ENCODE data around the gene NFATC3.

NFATC3 gene

DNA sequence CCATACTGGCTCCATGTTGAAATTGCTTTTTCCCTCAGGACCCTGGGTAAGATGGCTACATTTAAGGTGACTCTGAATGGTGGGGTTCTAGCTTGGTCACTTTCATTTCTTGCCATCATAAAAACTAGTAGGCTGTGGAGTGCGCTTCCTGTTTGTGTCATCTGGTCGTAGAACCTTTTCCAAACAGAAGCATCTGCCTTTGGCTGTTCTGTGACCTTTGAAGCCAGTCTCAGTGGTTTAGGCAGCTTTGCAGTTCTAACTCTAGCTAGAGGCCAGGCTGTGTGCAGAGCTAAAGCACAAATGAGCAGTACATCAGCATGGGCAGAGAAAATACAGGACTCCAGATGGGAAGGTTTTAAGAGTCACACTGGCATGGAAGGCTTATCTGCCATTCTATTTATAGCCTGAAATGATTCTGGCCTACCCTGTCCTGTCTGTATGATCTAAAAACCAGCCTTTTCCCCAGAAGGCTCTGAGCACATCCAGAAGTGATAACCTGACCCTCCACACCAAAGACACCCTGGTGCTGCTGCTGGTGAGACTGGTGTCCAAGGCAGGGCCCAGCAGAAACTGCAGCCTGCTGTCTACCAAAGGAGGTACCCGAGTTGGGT lies 142.1 kb downstream of the NFATC3 start:
- DNase-seq (ENCODE audit: low read depth): no peak
- TF ChIP-seq, protein P1, sequence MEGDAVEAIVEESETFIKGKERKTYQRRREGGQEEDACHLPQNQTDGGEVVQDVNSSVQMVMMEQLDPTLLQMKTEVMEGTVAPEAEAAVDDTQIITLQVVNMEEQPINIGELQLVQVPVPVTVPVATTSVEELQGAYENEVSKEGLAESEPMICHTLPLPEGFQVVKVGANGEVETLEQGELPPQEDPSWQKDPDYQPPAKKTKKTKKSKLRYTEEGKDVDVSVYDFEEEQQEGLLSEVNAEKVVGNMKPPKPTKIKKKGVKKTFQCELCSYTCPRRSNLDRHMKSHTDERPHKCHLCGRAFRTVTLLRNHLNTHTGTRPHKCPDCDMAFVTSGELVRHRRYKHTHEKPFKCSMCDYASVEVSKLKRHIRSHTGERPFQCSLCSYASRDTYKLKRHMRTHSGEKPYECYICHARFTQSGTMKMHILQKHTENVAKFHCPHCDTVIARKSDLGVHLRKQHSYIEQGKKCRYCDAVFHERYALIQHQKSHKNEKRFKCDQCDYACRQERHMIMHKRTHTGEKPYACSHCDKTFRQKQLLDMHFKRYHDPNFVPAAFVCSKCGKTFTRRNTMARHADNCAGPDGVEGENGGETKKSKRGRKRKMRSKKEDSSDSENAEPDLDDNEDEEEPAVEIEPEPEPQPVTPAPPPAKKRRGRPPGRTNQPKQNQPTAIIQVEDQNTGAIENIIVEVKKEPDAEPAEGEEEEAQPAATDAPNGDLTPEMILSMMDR (IDR thresholded peaks at IDR 0.05; ENCODE audit: insufficient read depth, low read depth, low read length, missing control alignments): no peak
- no peak overlapping the region for H3K4me3 ChIP-seq (ENCODE audit: low read length)

DNA sequence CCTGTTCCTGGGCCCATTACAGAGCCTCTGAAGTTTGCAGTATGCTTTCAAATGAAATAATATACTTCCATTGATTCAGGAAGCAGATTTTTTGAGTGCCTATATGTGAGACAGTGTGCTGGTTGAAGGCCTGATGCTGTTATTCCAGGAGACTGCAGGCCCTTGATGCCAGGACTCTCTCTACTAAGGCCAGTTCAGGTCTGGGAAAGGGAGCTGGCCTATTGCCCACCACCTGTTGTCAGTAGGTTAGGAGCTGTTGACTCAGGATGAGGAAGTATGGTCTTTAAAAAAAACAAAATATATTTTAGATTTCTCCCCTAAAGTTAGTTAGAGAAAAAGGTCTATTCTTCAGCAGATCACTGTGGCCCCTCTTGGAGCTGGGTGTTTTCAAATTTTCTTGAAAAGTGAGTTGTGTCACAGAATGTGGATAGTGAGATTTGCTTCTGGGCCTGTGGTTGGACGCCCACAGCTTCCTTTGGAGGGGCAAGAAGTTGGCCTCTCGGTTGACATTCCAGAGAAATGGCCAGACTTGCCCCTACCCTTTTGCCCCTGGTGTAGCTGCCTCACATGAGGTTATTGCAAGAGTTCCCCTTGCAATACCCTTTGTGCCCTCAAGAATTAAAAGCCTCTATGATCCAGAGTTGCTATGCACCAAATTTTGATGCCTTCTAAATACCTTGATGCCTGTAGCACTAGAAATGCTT lies 142.8 kb downstream of the NFATC3 start:
- TF ChIP-seq, protein P1 (IDR thresholded peaks at IDR 0.05; ENCODE audit: insufficient read depth, low read depth, low read length, missing control alignments): no peak
- DNase-seq (ENCODE audit: low read depth): no peak
- no peak overlapping the region for H3K4me3 ChIP-seq (ENCODE audit: low read length)

DNA sequence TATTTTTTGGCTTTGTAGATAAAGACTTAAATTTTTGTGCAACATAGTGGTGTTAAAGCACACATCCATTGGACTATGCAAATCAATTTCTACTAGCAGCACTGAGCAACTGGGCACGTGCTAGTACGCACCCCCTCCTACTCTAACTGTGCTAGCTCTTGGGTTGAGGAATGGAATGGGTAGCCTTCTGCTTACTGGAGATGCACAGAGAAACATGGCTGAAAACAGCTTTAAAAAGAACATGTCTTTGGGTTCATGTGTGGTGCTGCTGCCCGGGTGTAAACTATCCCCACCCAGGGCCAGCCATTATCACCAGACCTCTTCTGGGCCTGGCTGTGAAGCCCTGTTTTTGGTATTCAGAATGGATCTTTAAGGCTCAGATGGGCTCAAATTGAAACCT lies 143.5 kb downstream of the NFATC3 start:
- no peak for DNase-seq (ENCODE audit: low read depth)
- TF ChIP-seq, protein P1 (IDR thresholded peaks at IDR 0.05; ENCODE audit: insufficient read depth, low read depth, low read length, missing control alignments): no peak
- no peak overlapping the region for H3K4me3 ChIP-seq (ENCODE audit: low read length)

DNA sequence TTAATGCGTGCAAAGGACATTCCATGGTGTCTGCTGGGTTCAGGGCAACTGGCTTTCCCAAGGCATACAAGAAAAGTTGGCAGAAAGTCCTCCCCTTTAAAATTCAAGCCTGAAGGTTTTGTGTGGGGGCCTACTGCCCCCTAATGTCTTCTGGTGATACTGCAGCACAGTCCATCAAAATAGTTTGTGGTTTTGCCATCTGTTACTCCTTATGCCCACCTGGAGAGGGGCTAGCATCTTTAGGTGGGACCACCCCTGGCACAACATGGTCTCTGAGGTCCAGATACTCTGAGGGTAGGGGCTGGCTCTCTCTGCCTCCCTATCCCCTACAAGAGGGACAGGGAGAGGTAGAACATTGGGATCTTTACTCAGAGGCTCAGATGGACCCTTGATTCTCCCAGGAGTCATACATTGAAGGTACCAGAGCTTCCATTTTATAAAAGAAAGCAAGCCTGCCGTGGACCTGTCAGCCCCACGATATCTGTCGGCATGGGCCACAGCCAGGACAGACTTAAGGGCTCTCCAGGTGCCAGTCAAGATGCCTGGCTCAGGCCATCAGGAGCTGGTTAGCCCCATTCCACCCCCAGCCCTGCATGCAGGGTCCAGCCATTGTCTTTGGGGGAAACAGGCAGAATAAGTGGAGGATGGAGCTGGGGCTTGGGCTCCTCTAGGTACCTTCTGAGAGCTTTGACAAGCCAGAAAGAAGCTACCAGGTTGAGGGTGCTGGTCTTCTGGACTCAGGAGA lies 144.4 kb downstream of the NFATC3 start:
- H3K4me3 ChIP-seq (ENCODE audit: low read length): no peak overlapping the region
- TF ChIP-seq, protein P1 (IDR thresholded peaks at IDR 0.05; ENCODE audit: insufficient read depth, low read depth, low read length, missing control alignments): peak; percentile 87
- DNase-seq (ENCODE audit: low read depth): peak; percentile 49

DNA sequence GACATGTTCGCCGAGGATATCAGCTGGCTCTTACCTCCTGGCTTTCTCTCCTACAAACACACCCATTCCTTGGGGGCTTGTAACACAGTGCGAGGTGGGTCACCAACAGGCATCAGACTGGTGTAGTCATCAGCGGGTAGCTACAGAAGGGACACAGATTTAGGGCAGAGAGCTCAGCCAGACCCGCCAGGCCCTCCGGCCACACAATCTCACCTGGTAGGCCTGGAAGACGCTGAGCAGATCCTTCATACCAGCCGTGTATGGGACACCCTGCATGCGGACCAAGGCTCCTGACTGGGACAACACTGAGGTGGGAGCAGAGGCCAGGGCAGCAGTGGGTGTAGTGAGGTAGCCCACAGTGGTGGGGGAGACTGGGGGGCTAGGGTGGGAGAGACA lies 145.0 kb downstream of the NFATC3 start:
- TF ChIP-seq, protein P1 (IDR thresholded peaks at IDR 0.05; ENCODE audit: insufficient read depth, low read depth, low read length, missing control alignments): no peak
- H3K4me3 ChIP-seq (ENCODE audit: low read length): no peak overlapping the region
- no peak for DNase-seq (ENCODE audit: low read depth)

DNA sequence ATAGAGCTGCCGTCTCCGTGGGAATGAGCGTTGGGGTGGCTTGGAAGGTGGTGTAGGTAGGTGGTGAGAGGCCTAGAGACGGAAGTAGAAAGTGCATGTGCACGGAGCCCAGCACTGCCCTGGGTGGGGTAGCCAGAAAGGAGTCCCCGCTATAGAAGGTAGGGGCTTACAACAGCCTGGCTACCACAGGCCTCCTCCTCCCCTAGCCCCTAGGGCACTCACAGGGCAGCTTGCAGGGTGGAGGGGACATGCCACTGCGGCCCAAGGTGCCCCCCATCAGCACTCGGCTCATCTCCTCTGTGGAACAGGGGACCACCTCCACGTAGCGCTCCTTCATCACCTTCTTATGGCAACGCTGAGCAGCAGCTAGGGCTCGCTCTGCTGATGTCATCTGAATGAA lies 145.8 kb downstream of the NFATC3 start:
- DNase-seq (ENCODE audit: low read depth): no peak
- TF ChIP-seq, protein P1 (IDR thresholded peaks at IDR 0.05; ENCODE audit: insufficient read depth, low read depth, low read length, missing control alignments): no peak
- no peak overlapping the region for H3K4me3 ChIP-seq (ENCODE audit: low read length)

Measured in epithelial cell of esophagus (primary cell).